Choroid plexus epithelial cell (primary cell): Measurements from ENCODE around the gene GAL3ST1.

Experiments used
- DNase-seq: peaks from one replicate; pipeline ENCODE4 v3.0.0-alpha.2; 2010; ENCODE audit warnings: low read depth
- H3K4me3 ChIP-seq: 2 replicates; pipeline ENCODE4 v1.5.1; 2011; ENCODE audit warnings: low read depth, mild to moderate bottlenecking, control low read depth, low read length, moderate library complexity
- TF ChIP-seq, protein P1 (sequence below): conservative IDR thresholded peaks from 2 replicates; pipeline ENCODE4 v1.5.1; 2011; ENCODE audit warnings: low read depth, mild to moderate bottlenecking, control low read depth, inconsistent platforms, low read length, moderate library complexity

Gene GAL3ST1

DNA sequence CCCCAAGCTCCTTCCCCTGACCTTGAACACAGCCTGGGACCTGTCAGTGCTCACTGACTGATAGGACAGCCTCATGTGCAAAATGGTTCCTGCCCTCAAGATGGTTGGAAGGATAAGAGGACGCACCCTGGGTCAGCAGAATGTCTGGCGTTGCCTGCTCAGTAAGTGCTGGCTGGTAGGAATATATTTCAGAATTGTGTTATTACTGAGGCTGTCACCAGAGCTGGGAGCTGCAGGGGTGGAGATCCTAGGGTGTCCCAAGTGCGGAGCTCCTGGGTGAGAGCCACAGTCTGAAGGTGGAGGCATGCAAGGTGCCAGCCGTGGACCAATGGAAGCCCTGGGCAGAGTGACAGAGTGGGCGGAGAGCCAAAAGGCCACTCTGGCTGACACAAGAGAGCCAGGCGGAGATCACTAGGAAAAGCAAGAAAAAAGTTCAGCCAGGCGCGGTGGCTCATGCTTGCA lies 67.9 kb downstream of the GAL3ST1 start:
- DNase-seq, result no peak
- H3K4me3 ChIP-seq, result no peak overlapping the region
- TF ChIP-seq, protein P1, sequence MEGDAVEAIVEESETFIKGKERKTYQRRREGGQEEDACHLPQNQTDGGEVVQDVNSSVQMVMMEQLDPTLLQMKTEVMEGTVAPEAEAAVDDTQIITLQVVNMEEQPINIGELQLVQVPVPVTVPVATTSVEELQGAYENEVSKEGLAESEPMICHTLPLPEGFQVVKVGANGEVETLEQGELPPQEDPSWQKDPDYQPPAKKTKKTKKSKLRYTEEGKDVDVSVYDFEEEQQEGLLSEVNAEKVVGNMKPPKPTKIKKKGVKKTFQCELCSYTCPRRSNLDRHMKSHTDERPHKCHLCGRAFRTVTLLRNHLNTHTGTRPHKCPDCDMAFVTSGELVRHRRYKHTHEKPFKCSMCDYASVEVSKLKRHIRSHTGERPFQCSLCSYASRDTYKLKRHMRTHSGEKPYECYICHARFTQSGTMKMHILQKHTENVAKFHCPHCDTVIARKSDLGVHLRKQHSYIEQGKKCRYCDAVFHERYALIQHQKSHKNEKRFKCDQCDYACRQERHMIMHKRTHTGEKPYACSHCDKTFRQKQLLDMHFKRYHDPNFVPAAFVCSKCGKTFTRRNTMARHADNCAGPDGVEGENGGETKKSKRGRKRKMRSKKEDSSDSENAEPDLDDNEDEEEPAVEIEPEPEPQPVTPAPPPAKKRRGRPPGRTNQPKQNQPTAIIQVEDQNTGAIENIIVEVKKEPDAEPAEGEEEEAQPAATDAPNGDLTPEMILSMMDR, result no peak
